CD4-positive, alpha-beta T cell (primary cell): ENCODE results near the gene OSBPL7. TPM values are rescaled to one million over a fixed set of nuclear protein-coding genes. Genes with fewer than 3 reads are reported as not detected.

Source experiments
- ATAC-seq: fragments of 200-7000 bp; cut with Tn5 transposase; one replicate; pipeline ENCODE4 v1.10.0; 2022; ENCODE audit warnings: mild to moderate bottlenecking; ENCODE audit not compliant: poor library complexity
- CTCF ChIA-PET: fragments of 350-600 bp; sonication (Branson Sonifier 250); formaldehyde crosslinking; loops from one replicate; lab custom pipeline; 2021; ENCODE audit warnings: antibody characterized with exemption, inconsistent platforms; lab: Charles Lee
- POLR2A ChIA-PET: fragments of 350-600 bp; sonication (Branson Sonifier 250); formaldehyde crosslinking; loops from one replicate; lab custom pipeline; 2021; ENCODE audit warnings: antibody characterized with exemption, inconsistent platforms; lab: Charles Lee
- DNase-seq, 14 experiments: peaks; one replicate each; pipeline ENCODE4 v3.0.0-alpha.2; 2013 to 2020; ENCODE audit warnings: mixed read lengths in 2 of 14
- H3K27ac ChIP-seq, 2 donors: one replicate each; pipeline versions ENCODE4 v1.5.1 to v1.7.0; 2013; ENCODE audit warnings: low read length in 2 of 2, low read depth in 1 of 2, mild to moderate bottlenecking in 1 of 2
- H3K27me3 ChIP-seq, 2 experiments: 1 replicate in 1 of 2; 2 replicates in 1 of 2; pipeline versions ENCODE4 v1.6.1 to v1.7.0; 2013; ENCODE audit warnings: low read length in 2 of 2, control low read depth in 1 of 2, mild to moderate bottlenecking in 1 of 2, moderate library complexity in 1 of 2; ENCODE audit not compliant: insufficient read depth in 2 of 2, control insufficient read depth in 1 of 2
- H3K36me3 ChIP-seq: one replicate; pipeline ENCODE4 v1.6.1; 2013; ENCODE audit warnings: low read length, control low read depth; ENCODE audit not compliant: insufficient read depth
- H3K4me1 ChIP-seq: one replicate; pipeline ENCODE4 v1.6.1; 2013; ENCODE audit warnings: low read length, control low read depth; ENCODE audit not compliant: insufficient read depth
- H3K4me3 ChIP-seq: one replicate; pipeline ENCODE4 v1.5.1; 2013; ENCODE audit warnings: mild to moderate bottlenecking, low read length, moderate library complexity
- H3K9me3 ChIP-seq, 2 experiments: 1 replicate in 1 of 2; 2 replicates in 1 of 2; pipeline versions ENCODE4 v1.6.1 to v1.7.0; 2013; ENCODE audit warnings: low read length in 2 of 2, mild to moderate bottlenecking in 2 of 2, control low read depth in 1 of 2, moderate library complexity in 1 of 2; ENCODE audit not compliant: control insufficient read depth in 1 of 2, insufficient read depth in 1 of 2
- H3K27ac Mint-ChIP-seq: one replicate; pipeline ENCODE4 v1.8.0; 2020; ENCODE audit warnings: mixed read lengths
- H3K27me3 Mint-ChIP-seq: one replicate; pipeline ENCODE4 v1.8.0; 2021; ENCODE audit warnings: mixed read lengths
- H3K36me3 Mint-ChIP-seq: one replicate; pipeline ENCODE4 v1.8.0; 2021; ENCODE audit warnings: low read depth, mixed read lengths
- H3K4me1 Mint-ChIP-seq: one replicate; pipeline ENCODE4 v1.8.0; 2021; ENCODE audit warnings: low read depth, mixed read lengths
- H3K4me3 Mint-ChIP-seq: one replicate; pipeline ENCODE4 v1.8.0; 2020; ENCODE audit warnings: mild to moderate bottlenecking, mixed read lengths
- H3K9me3 Mint-ChIP-seq: one replicate; pipeline ENCODE4 v1.8.0; 2020; ENCODE audit warnings: mixed read lengths
- intact Hi-C, 2 experiments: fragments of 100-400 bp; cut with DNase I in 1 of 2; cut with micrococcal nuclease in 1 of 2; formaldehyde crosslinking; loops; one replicate each; pipeline versions ENCODE4 v1.15.1 to v1.9.0; 2023 to 2025; cut with DNase I, micrococcal nuclease
- polyA plus RNA-seq, 2 donors: library from polyadenylated mRNA; unstranded; fragments of 120-200 nt; gene quantifications; one replicate each; pipeline ENCODE4 v1.2.1, GENCODE V29; 2013
- total RNA-seq, 174 experiments: library from RNA in 2 of 174; stranded (reverse) in 2 of 174; gene quantifications; one replicate each; pipeline ENCODE4 v1.2.3 and lab custom pipeline; 2021 to 2026
- TF ChIP-seq, protein P1 (sequence below): fragments of 200-600 bp; IDR thresholded peaks from one replicate; pipeline ENCODE4 v1.8.0; 2022; ENCODE audit warnings: antibody characterized with exemption, mild to moderate bottlenecking

Gene OSBPL7
- 10 to 100 TPM; 30.1 to 30.8 TPM for total RNA-seq
- polyA plus RNA-seq (2013, experiment 1 of 2): 16.4 TPM
- 23.3 TPM for polyA plus RNA-seq (2013, experiment 2 of 2)
- total RNA-seq (lab: John Stamatoyannopoulos, UW): 5.5 to 79.5 (median 45.0) reads per million in 172 experiments

GRCh38 chr17:47821424-47822391 lies at the start of gene OSBPL7:
Gene OSBPL7, minus strand, starts transcription at chr17:47821794. Its CDS starts 1,516 bp downstream, at chr17:47820278.
- CTCF ChIA-PET: interaction anchor here (0.7 to 2.4 kb wide), 8 partner anchors 9 to 171 kb away, joined by 3 to 16 read pairs (median 4); partner anchors contain the start of genes LRRC46, MRPL10, SCRN2 and SP2
- H3K9me3 ChIP-seq: no peaks in the 10 kb centered on the region
- H3K4me1 Mint-ChIP-seq: peaks cover 25% of the 10 kb centered on the region
- H3K27ac ChIP-seq: peak within 1 kb of the TSS; percentile 55 to 62
- H3K27ac Mint-ChIP-seq: peak within 1 kb of the TSS; percentile 92
- TF ChIP-seq, protein P1, sequence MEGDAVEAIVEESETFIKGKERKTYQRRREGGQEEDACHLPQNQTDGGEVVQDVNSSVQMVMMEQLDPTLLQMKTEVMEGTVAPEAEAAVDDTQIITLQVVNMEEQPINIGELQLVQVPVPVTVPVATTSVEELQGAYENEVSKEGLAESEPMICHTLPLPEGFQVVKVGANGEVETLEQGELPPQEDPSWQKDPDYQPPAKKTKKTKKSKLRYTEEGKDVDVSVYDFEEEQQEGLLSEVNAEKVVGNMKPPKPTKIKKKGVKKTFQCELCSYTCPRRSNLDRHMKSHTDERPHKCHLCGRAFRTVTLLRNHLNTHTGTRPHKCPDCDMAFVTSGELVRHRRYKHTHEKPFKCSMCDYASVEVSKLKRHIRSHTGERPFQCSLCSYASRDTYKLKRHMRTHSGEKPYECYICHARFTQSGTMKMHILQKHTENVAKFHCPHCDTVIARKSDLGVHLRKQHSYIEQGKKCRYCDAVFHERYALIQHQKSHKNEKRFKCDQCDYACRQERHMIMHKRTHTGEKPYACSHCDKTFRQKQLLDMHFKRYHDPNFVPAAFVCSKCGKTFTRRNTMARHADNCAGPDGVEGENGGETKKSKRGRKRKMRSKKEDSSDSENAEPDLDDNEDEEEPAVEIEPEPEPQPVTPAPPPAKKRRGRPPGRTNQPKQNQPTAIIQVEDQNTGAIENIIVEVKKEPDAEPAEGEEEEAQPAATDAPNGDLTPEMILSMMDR: no peak
- peak within 1 kb of the TSS; percentile 72 for H3K4me3 ChIP-seq
- H3K36me3 ChIP-seq: peaks cover 61% of the 10 kb centered on the region
- intact Hi-C loops: no loop called here
- ATAC-seq: peak; percentile 98
- peaks cover 86% of the 10 kb centered on the region for H3K36me3 Mint-ChIP-seq
- H3K27me3 ChIP-seq: no peaks in the 10 kb centered on the region
- H3K9me3 Mint-ChIP-seq: no peaks in the 10 kb centered on the region
- peak within 1 kb of the TSS; percentile 97 for H3K4me3 Mint-ChIP-seq
- POLR2A ChIA-PET: interaction anchor here (0.5 to 2.3 kb wide), 11 partner anchors 9 to 286 kb away, joined by 3 to 32 read pairs (median 5); partner anchors contain the start of genes CDK5RAP3, LRRC46, MRPL10 and SCRN2
- peaks cover 32% of the 10 kb centered on the region for H3K4me1 ChIP-seq
- peak; percentile 57 to 90 (median 78) for DNase-seq
- no peaks in the 10 kb centered on the region for H3K27me3 Mint-ChIP-seq

- TF ChIP-seq, protein P1: no peak
- no peaks in the 10 kb centered on the region for H3K36me3 ChIP-seq
- ChIA-PET CTCF (interaction anchor here (0.9 to 1.0 kb wide), 2 partner anchors 19 to 24 kb away, joined by 3 read pairs; no protein-coding TSS in a partner anchor), POLR2A (no interaction called here)
- H3K27me3 ChIP-seq: peaks cover 28 to 42% of the 10 kb centered on the region in 2 experiments
- H3K4me1 Mint-ChIP-seq: no peaks in the 10 kb centered on the region
- H3K4me3 ChIP-seq: no peak overlapping the region
- H3K27ac ChIP-seq: no peak overlapping the region
- ATAC-seq: no peak
- no peak overlapping the region for H3K4me3 Mint-ChIP-seq
- peaks cover 73% of the 10 kb centered on the region for H3K27me3 Mint-ChIP-seq
- H3K4me1 ChIP-seq: no peaks in the 10 kb centered on the region
- no peak for DNase-seq
- no peaks in the 10 kb centered on the region for H3K9me3 Mint-ChIP-seq
- H3K27ac Mint-ChIP-seq: no peak overlapping the region
- H3K9me3 ChIP-seq: peaks cover 0 to 8% of the 10 kb centered on the region in 2 experiments
- no peaks in the 10 kb centered on the region for H3K36me3 Mint-ChIP-seq
- intact Hi-C loops: no loop called here
Observed at GRCh38 chr17:47871048-47871447, 49.5 kb upstream of the OSBPL7 start.

- peaks cover 2% of the 10 kb centered on the region for H3K4me1 Mint-ChIP-seq
Observed at GRCh38 chr17:47870056-47870455, 48.5 kb upstream of the OSBPL7 start.

More at GRCh38 chr17:47870056-47870455, 48.5 kb upstream of the OSBPL7 start:
- ChIA-PET CTCF (interaction anchor here (0.6 to 1.0 kb wide), 3 partner anchors 20 to 668 kb away, joined by 3 read pairs; no protein-coding TSS in a partner anchor), POLR2A (no interaction called here)
- H3K27ac ChIP-seq: no peak overlapping the region
- intact Hi-C loops: no loop called here
- no peak for ATAC-seq
- no peaks in the 10 kb centered on the region for H3K36me3 ChIP-seq
- no peak overlapping the region for H3K27ac Mint-ChIP-seq
- H3K9me3 Mint-ChIP-seq: no peaks in the 10 kb centered on the region
- H3K27me3 ChIP-seq: peaks cover 25 to 42% of the 10 kb centered on the region in 2 experiments
- H3K4me1 ChIP-seq: peaks cover 5% of the 10 kb centered on the region
- no peak overlapping the region for H3K4me3 Mint-ChIP-seq
- no peak overlapping the region for H3K4me3 ChIP-seq
- peaks cover 0 to 8% of the 10 kb centered on the region in 2 experiments for H3K9me3 ChIP-seq
- TF ChIP-seq, protein P1: no peak
- H3K27me3 Mint-ChIP-seq: peaks cover 65% of the 10 kb centered on the region
- no peak for DNase-seq
- H3K36me3 Mint-ChIP-seq: no peaks in the 10 kb centered on the region
